Ovary (tissue), 9 donors: ENCODE measurements around the gene FYB2. TPM values are rescaled to one million over a fixed set of nuclear protein-coding genes. Genes with fewer than 3 reads are reported as not detected.

Source experiments
- DNase-seq, 5 donors: peaks; one replicate each; pipeline ENCODE4 v3.0.0-alpha.2; 2019 to 2020
- H3K27ac ChIP-seq, 2 donors: fragments of 200-600 bp; one replicate each; pipeline versions ENCODE4 v1.5.1 to v1.8.0; 2019 to 2022
- H3K27me3 ChIP-seq: fragments of 200-600 bp; one replicate; pipeline ENCODE4 v1.8.0; 2022
- H3K36me3 ChIP-seq: fragments of 200-600 bp; sonication (generic); one replicate; pipeline ENCODE4 v1.5.1; 2019
- H3K4me1 ChIP-seq: one replicate; pipeline ENCODE4 v1.8.1; 2013; ENCODE audit warnings: mild to moderate bottlenecking, moderate library complexity; ENCODE audit not compliant: insufficient read depth
- H3K4me3 ChIP-seq: fragments of 200-600 bp; sonication (generic); one replicate; pipeline ENCODE4 v1.5.1; 2017
- H3K9me3 ChIP-seq, 2 donors: fragments of 200-600 bp in 1 of 2; sonication (generic) in 1 of 2; one replicate each; pipeline versions ENCODE4 v1.5.1 to v1.8.1; 2013 to 2019; ENCODE audit warnings: mild to moderate bottlenecking in 1 of 2, moderate library complexity in 1 of 2
- CTCF ChIP-seq, 3 donors: fragments of 450-650 bp in 2 of 3; fragments of 200-600 bp in 1 of 3; IDR thresholded peaks; one replicate each; pipeline versions ENCODE4 v1.5.1 to v1.8.0; 2016 to 2022; ENCODE audit warnings: antibody characterized with exemption in 3 of 3, mild to moderate bottlenecking in 1 of 3
- EP300 ChIP-seq: sonication (generic); formaldehyde crosslinking; IDR thresholded peaks from one replicate; pipeline ENCODE4 v1.6.1; 2017; ENCODE audit warnings: antibody characterized with exemption
- POLR2A ChIP-seq: fragments of 450-650 bp; IDR thresholded peaks from one replicate; pipeline ENCODE4 v1.6.1; 2017; ENCODE audit warnings: antibody characterized with exemption, mild to moderate bottlenecking, moderate library complexity
- WGBS, 3 donors: extraction: QIAGEN DNeasy Blood & Tissue Kit in 1 of 3; methylation state at CpG; one replicate each; pipeline versions ENCODE4 v1.1.5 to v1.1.7; 2013 to 2017; 5-methylcytosine and 5-hydroxymethylcytosine counted together
- intact Hi-C, 4 donors: fragments of 100-400 bp; cut with DNase I; formaldehyde crosslinking; loops; one replicate each; pipeline versions ENCODE4 v1.11.0 to v1.15.1; 2022 to 2023
- polyA plus RNA-seq, 2 donors: library from polyadenylated mRNA; stranded (reverse); fragments of 200-250 nt in 1 of 2; fragments of 350-450 nt in 1 of 2; fragmentation: Illumina TruSeq in 1 of 2; extraction: RNeasy Lipid Tissue Mini Kit (QIAGEN cat#74804) in 1 of 2; gene quantifications; one replicate each; pipeline ENCODE4 v1.2.3, GENCODE V29; 2013 to 2014
- total RNA-seq, 7 donors: library from RNA; depleted of rRNA in 2 of 7; stranded (reverse); fragments of >200 nt in 2 of 7; fragmentation: NEBNext Ultra II Directional in 3 of 7; extraction: Animal tissue kit (Norgen Biotek cat#: 25700) in 3 of 7; gene quantifications; one replicate each; pipeline versions ENCODE4 v1.1.0 to v1.2.4, GENCODE V29; 2016 to 2023
- donor health status: DM: no; HTN: no; CAD: no; lungs with moderate emphysema.
- donor health status: DM: no; HTN: no; CAD: no.
- donor health status: Bipolar disorder and iron deficiency.
- donor health status: DM: yes; HTN: yes; CAD: no.
- donor health status: DM: no; HTN: no; CAD: no.
- donor health status: DM: yes; HTN: yes; CAD: no.

Gene FYB2
- total and polyA plus RNA-seq, 9 donors = 0.06 to 81.5 (median 2.0) TPM; not detected in 2

- Histone ChIP-seq H3K4me3 (no peak overlapping the region), H3K4me1 (no peaks in the 10 kb centered on the region), H3K36me3 (no peaks in the 10 kb centered on the region), H3K9me3 (no peaks in the 10 kb centered on the region), H3K27ac (no peak overlapping the region), H3K27me3 (no peaks in the 10 kb centered on the region)
- intact Hi-C loops = no loop called here
- TF ChIP-seq CTCF (IDR thresholded peaks at IDR 0.05) = no peak
- no peak for TF ChIP-seq EP300
- no peak for TF ChIP-seq POLR2A
- no peak for DNase-seq
- 83 to 88% (median 84%) methylated on average over 2 of the region's 2 CpGs for WGBS, 3 donors
These were observed 90.2 kb downstream of the FYB2 start for GRCh38 chr1:56728964-56729363.

GRCh38 chr1:56726706-56727105 is 92.5 kb downstream of the FYB2 start:
- H3K4me1 ChIP-seq = no peaks in the 10 kb centered on the region
- TF ChIP-seq CTCF (IDR thresholded peaks at IDR 0.05) = no peak
- TF ChIP-seq POLR2A = no peak
- no peak for TF ChIP-seq EP300
- no peaks in the 10 kb centered on the region for H3K36me3 ChIP-seq
- H3K9me3 ChIP-seq = no peaks in the 10 kb centered on the region
- H3K4me3 ChIP-seq = no peak overlapping the region
- no peak overlapping the region for H3K27ac ChIP-seq
- no peak for DNase-seq
- H3K27me3 ChIP-seq = no peaks in the 10 kb centered on the region
- intact Hi-C loops = no loop called here

GRCh38 chr1:56719171-56719570 is 100.0 kb downstream of the FYB2 start:
- Histone ChIP-seq H3K4me1 (no peaks in the 10 kb centered on the region), H3K27me3 (no peaks in the 10 kb centered on the region), H3K27ac (no peak overlapping the region), H3K4me3 (no peak overlapping the region), H3K9me3 (no peaks in the 10 kb centered on the region), H3K36me3 (no peaks in the 10 kb centered on the region)
- TF ChIP-seq POLR2A = no peak
- TF ChIP-seq CTCF (IDR thresholded peaks at IDR 0.05) = no peak
- no peak for TF ChIP-seq EP300
- intact Hi-C loops = no loop called here
- no peak for DNase-seq
- WGBS, 3 donors = 13 to 45% (median 22%) methylated on average over 1 of the region's 1 CpG

- H3K27ac ChIP-seq = no peak overlapping the region
- intact Hi-C loops = no loop called here
- H3K4me3 ChIP-seq = no peak overlapping the region
- no peaks in the 10 kb centered on the region for H3K9me3 ChIP-seq
- no peaks in the 10 kb centered on the region for H3K36me3 ChIP-seq
- TF ChIP-seq EP300 (no peak), CTCF (IDR thresholded peaks at IDR 0.05) (no peak), POLR2A (no peak)
- DNase-seq = no peak
- WGBS, 3 donors = 64 to 77% (median 74%) methylated on average over 1 of the region's 1 CpG
- no peaks in the 10 kb centered on the region for H3K4me1 ChIP-seq
- H3K27me3 ChIP-seq = no peaks in the 10 kb centered on the region
These were observed 104.0 kb downstream of the FYB2 start for GRCh38 chr1:56715156-56715555.

GRCh38 chr1:56713112-56713511 is 106.1 kb downstream of the FYB2 start:
- DNase-seq = no peak
- 88 to 94% (median 90%) methylated on average over 1 of the region's 1 CpG for WGBS, 3 donors
- TF ChIP-seq EP300 = no peak
- no peak for TF ChIP-seq CTCF (IDR thresholded peaks at IDR 0.05)
- no peak for TF ChIP-seq POLR2A
- intact Hi-C loops = no loop called here
- Histone ChIP-seq H3K9me3 (no peaks in the 10 kb centered on the region), H3K4me1 (no peaks in the 10 kb centered on the region), H3K4me3 (no peak overlapping the region), H3K27me3 (no peaks in the 10 kb centered on the region), H3K36me3 (no peaks in the 10 kb centered on the region), H3K27ac (no peak overlapping the region)
